HepG2 (cell line): ENCODE results near the gene SEBOX. TPM values are rescaled to one million over a fixed set of nuclear protein-coding genes. Genes with fewer than 3 reads are reported as not detected.

Experiments used
- KDM5A ChIP-seq: fragments of 200-600 bp; sonication (generic); IDR thresholded peaks from 2 replicates; pipeline ENCODE4 v1.7.0; 2018; ENCODE audit warnings: antibody characterized with exemption, mild to moderate bottlenecking, low read length, borderline replicate concordance
- MED13 ChIP-seq: sonication (generic); formaldehyde crosslinking; IDR thresholded peaks from 2 replicates; pipeline ENCODE4 v1.5.0; 2020; ENCODE audit warnings: missing genetic modification reagents
- NCOA1 ChIP-seq: sonication (generic); formaldehyde crosslinking; IDR thresholded peaks from 2 replicates; pipeline ENCODE4 v1.9.0; 2021; ENCODE audit warnings: missing genetic modification reagents
- SNAPC4 ChIP-seq: sonication (generic); formaldehyde crosslinking; IDR thresholded peaks from 2 replicates; pipeline ENCODE4 v1.4.0; 2020; ENCODE audit warnings: mild to moderate bottlenecking, missing genetic modification reagents
- SNAPC5 ChIP-seq: sonication (generic); formaldehyde crosslinking; IDR thresholded peaks from 2 replicates; pipeline ENCODE4 v1.8.1; 2023; ENCODE audit warnings: mild to moderate bottlenecking, missing genetic modification reagents, borderline replicate concordance
- TEAD2 ChIP-seq: sonication (generic); formaldehyde crosslinking; IDR thresholded peaks from 2 replicates; pipeline ENCODE4 v1.9.0; 2021; ENCODE audit warnings: missing genetic modification reagents
- WIZ ChIP-seq: sonication (generic); formaldehyde crosslinking; IDR thresholded peaks from 2 replicates; pipeline ENCODE4 v1.5.1; 2020; ENCODE audit warnings: mild to moderate bottlenecking, missing genetic modification reagents
- ZNF335 ChIP-seq: sonication (generic); formaldehyde crosslinking; IDR thresholded peaks from 2 replicates; pipeline ENCODE4 v1.4.0; 2020; ENCODE audit warnings: missing genetic modification reagents
- ZSCAN29 ChIP-seq: sonication (generic); formaldehyde crosslinking; conservative IDR thresholded peaks from 2 replicates; pipeline ENCODE4 v1.4.0; 2020; ENCODE audit warnings: mild to moderate bottlenecking, missing genetic modification reagents
- polyA plus RNA-seq, 8 experiments: library from polyadenylated mRNA; depleted of rRNA in 3 of 8; stranded (reverse) in 7 of 8; unstranded in 1 of 8; fragments of >200 nt; fragmentation: Illumina TruSeq in 4 of 8; extraction: Trizol in 4 of 8; gene quantifications; 2 replicates each; pipeline versions ENCODE4 v1.2.1 to v1.2.3, GENCODE V29; 2011 to 2016; ENCODE audit warnings: low read depth in 4 of 8, missing spikeins in 1 of 8, mixed read lengths in 1 of 8; ENCODE audit not compliant: insufficient read depth in 1 of 8
- total RNA-seq, 5 experiments: library from RNA; depleted of rRNA; stranded (reverse); fragments of >200 nt; fragmentation: Illumina TruSeq; extraction: Trizol; gene quantifications; 2 replicates each; pipeline ENCODE4 v1.2.3, GENCODE V29; 2016; ENCODE audit warnings: low read depth in 1 of 5

The SEBOX gene
- total and polyA plus RNA-seq, 2 of the 13 experiments (the other 11 are each of a cell fraction or from before 2014, with no cell fraction given), result not detected

GRCh38 chr17:28357901-28358197, 7.2 kb downstream of the SEBOX start (continued):
- TF ChIP-seq SNAPC4 (CRISPR knock-in tag), result peak; percentile 19; the same call in 1 of the 2 replicates
- 0 out of 2 replicates have a peak, but pooled peaks have one; percentile 1 for TF ChIP-seq ZSCAN29
- TF ChIP-seq MED13 (CRISPR knock-in tag), result no peak
- no peak for TF ChIP-seq ZNF335 (CRISPR knock-in tag)
- no peak for TF ChIP-seq TEAD2 (CRISPR knock-in tag)
- no peak for TF ChIP-seq SNAPC5
- 0 out of 2 replicates have a peak, but pooled peaks have one; percentile 37 for TF ChIP-seq NCOA1 (CRISPR knock-in tag)
- peak; percentile 96 for TF ChIP-seq KDM5A
- no peak for TF ChIP-seq WIZ (CRISPR knock-in tag)
